NK-92 (cell line): Measurements from ENCODE around the gene CRYGD.
"Not testable (repeated sequence)": the region's sequence is repeated elsewhere in the genome, so short reads cannot be mapped to it uniquely, and the experiment has no call there.

ENCODE experiments used
- DNase-seq: peaks from one replicate; lab custom pipeline; 2025; ENCODE audit not compliant: unreplicated experiment; lab: John Stamatoyannopoulos, UW

CRYGD gene

GRCh38 chr2:208130712-208131110 lies 6.4 kb upstream of the CRYGD start:
- no peak for DNase-seq

GRCh38 chr2:208129744-208130711 lies 5.7 kb upstream of the CRYGD start, which contains the start of gene CRYGC:
Gene CRYGC (minus strand): TSS chr2:208129828. CDS start chr2:208129792, 36 bp downstream.
- DNase-seq, result no peak

DNA sequence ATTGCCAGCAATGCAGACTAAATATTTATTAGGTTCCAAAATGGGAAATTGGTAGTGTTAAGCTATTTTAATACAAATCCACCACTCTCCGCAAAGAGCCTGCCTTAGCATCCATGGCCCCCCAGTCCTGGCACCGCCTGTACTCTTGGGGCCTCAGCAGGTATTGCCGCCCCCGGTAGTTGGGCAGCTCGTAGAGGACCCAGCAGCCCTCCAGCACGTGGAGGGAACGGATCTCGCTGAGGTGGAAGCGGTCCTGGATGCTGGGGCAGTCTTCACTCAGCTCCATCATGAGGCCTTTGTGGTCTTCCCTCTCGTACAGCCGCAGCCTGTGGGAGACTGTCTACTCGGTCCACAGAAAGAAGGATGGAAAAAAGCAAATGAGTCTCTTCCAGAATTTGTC lies 3.8 kb upstream of the CRYGD start:
- no peak for DNase-seq

DNA sequence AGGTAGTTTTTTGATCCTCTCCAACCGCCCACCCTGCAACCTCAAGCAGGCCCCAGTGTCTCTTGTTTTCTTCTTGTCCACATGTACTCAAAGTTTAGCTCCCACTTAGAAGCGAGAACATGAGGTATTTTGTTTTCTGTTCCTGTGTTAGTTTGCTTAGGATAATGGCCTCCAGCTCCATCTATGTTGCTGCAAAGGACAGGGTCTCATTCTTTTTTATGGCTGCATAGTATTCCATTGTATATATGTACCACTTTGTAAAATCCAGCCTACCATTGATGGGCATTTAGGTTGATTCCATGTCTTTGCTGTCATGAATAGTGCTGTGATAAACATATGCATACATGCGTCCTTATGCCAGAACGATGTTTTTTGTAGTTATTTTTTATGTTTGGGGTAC lies 2.8 kb upstream of the CRYGD start:
- no peak for DNase-seq

- no peak for DNase-seq
Observed at GRCh38 chr2:208125251-208125650, 927 bp upstream of the CRYGD start.

- no peak for DNase-seq
Observed at GRCh38 chr2:208122248-208122647, 2.1 kb downstream of the CRYGD start.

DNA sequence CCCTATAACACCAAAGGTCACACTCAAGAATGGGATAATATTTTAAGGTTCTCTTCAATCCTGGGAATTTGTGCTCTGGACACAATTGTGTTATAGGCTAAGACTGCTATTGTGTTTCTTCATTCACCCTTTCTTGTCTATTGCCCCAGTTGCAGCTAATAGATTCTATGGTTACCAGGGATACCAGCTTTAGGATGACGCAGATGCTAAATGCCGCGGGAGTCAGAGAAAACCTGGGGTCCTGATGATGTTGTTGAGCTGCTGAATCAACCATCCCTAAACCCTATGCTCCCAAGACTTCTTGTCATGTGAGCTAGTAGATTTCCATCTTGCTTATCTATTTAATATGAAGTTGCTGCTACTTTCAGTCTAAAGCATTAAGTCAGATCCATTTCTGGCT lies 5.4 kb downstream of the CRYGD start:
- no peak for DNase-seq

DNA sequence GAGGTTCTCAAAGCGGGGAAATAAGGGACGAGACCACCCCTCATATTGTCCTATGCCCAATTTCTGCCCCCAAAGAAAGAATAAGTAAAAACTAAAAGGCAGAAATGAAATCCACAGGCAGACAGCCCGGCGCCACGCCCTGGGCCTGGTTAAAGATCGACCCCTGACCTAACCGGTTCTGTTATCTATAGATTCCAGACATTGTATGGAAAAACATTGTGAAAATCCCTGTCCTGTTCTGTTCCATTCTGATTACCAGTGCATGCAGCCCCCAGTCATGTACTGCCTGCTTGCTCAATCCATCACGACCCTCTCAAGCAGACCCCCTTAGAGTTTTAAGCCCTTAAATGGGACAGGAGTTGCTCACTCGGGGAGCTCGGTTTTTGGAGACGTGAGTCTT lies 6.9 kb downstream of the CRYGD start:
- not testable (repeated sequence) for DNase-seq

GRCh38 chr2:208112969-208113368 lies 11.4 kb downstream of the CRYGD start:
- DNase-seq, result no peak

GRCh38 chr2:208112273-208112745 lies 12.0 kb downstream of the CRYGD start:
- DNase-seq, result not testable (repeated sequence)

DNA sequence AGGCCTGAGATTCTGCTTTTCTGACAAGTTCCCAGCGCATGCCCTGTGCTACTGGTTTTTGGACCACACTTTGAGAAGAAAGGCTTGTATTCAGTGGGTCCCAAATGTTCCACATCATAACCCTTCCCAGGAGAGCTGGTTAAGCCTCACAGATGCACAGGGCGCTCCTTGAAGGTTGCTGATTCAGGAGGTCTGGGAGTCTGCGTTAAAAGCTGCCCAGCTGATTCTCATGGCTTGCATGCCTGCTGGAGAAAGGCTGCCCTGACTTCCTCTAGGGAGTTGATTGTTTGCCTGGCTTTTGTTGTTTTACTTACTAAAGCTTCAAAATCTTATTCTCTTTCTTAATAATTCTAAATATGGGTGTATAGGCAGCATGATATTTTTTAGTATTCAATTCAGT lies 20.7 kb downstream of the CRYGD start:
- DNase-seq, result no peak

DNA sequence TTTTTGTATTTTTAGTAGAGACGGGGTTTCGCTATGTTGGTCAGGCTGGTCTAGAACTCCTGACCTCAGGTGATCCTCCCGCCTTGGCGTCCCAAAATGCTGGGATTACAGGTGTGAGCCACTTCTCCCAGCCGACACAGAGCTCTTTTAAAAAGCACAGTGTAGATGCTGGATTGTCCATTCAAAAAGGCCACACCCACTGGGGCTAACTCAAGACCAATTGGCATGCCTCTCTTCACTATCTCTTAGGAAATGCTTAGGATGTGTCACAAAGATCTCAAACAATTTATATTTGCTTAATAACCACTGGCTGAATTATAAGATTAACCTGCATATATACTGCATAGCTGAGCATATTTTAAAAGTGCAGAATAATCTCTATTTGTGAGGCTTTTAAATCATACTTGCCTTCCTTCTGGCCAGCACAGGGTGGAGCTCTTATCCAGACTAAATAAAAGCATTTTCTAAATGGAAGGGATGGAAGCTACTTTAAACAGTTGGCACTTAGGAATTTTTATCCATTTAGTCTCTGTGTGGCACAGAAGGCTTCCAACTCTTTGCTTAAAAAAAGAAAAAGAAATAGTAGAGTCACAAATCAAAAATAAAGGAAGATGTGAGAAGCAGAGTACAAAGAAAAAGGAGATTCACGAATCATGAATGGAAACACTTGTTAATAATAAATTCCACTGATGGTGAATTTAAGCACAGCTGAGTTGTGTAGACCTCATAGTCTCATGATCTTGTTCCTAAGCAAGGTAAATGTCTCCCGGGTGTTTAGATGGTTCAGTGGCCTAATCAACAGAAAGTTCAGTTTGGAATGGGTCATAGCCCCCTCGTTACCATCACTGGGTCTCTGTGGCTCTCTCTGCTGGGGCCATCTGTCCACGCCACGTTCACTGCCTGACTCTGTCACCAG lies 22.4 kb downstream of the CRYGD start:
- DNase-seq, result no peak

GRCh38 chr2:208099682-208100470 lies 24.4 kb downstream of the CRYGD start:
- DNase-seq, result no peak

- not testable (repeated sequence) for DNase-seq
Observed at GRCh38 chr2:208098701-208099100, 25.6 kb downstream of the CRYGD start.

- no peak for DNase-seq
Observed at GRCh38 chr2:208098267-208098666, 26.1 kb downstream of the CRYGD start.

GRCh38 chr2:208097801-208098200 lies 26.5 kb downstream of the CRYGD start:
- DNase-seq, result no peak

GRCh38 chr2:208097313-208097712 lies 27.0 kb downstream of the CRYGD start:
- no peak for DNase-seq

- DNase-seq, result no peak
Observed at GRCh38 chr2:208096080-208096479, 28.2 kb downstream of the CRYGD start.

GRCh38 chr2:208093128-208093527 lies 31.2 kb downstream of the CRYGD start:
- no peak for DNase-seq

GRCh38 chr2:208092093-208092832 lies 32.1 kb downstream of the CRYGD start:
- DNase-seq, result no peak
